K562 (cell line): ENCODE results near the gene IPPK. TPM values are rescaled to one million over a fixed set of nuclear protein-coding genes. Genes with fewer than 3 reads are reported as not detected.
A peak's percentile ranks its signal among the peaks of the same experiment; 100 is the strongest.

ENCODE experiments used
- ATAC-seq: fragments of 200-7000 bp; cut with Tn5 transposase; 3 replicates; pipeline ENCODE4 v1.9.1; 2020; ENCODE audit warnings: moderate library complexity
- BruUV-seq: library from RNA; stranded (reverse); fragments of 400-500 nt; replicated peaks from 2 replicates; lab custom pipeline; 2021; lab: Mats Ljungman, UMichigan
- CTCF ChIA-PET: fragments of 300-600 bp; formaldehyde crosslinking; extraction: SDS; loops from one replicate; lab custom pipeline; 2021; ENCODE audit warnings: low intra/inter-chr PET ratio; lab: Yijun Ruan, JAX
- POLR2A ChIA-PET: fragments of 300-600, 350-650 bp; sonication (Branson Sonifier 250); formaldehyde crosslinking; extraction: SDS; loops from one replicate; lab custom pipeline; 2021; ENCODE audit warnings: antibody characterized with exemption, inconsistent platforms; lab: Yijun Ruan, JAX
- DNase-seq, 4 experiments: peaks; one replicate each; pipeline versions ENCODE4 v3.0.0 to v3.0.0-alpha.2; 2011 to 2018; ENCODE audit warnings: low spot score in 3 of 4, mixed read lengths in 3 of 4; ENCODE audit errors: extremely low read depth in 1 of 4
- FAIRE-seq: peaks from 2 replicates; lab custom pipeline; 2011; peaks lifted over from hg19 to GRCh38; lab: Jason Lieb, UNC
- H2AFZ ChIP-seq: 2 replicates; pipeline ENCODE4 v1.6.0; 2011; ENCODE audit warnings: low read depth, low read length, control low read depth, inconsistent platforms
- H3K27ac ChIP-seq: fragments of 200-600 bp; 3 replicates; pipeline ENCODE4 v1.8.0; 2011; ENCODE audit warnings: low read depth, mild to moderate bottlenecking, control low read depth, inconsistent platforms, low read length, moderate library complexity, mixed read lengths; ENCODE audit errors: extremely low read depth
- H3K27me3 ChIP-seq, 2 experiments: fragments of 300-600 bp in 1 of 2; 2 replicates in 1 of 2; 3 replicates in 1 of 2; pipeline versions ENCODE4 v1.6.0 to v1.8.0; 2011; ENCODE audit warnings: inconsistent platforms in 2 of 2, low read length in 2 of 2, mild to moderate bottlenecking in 1 of 2, mixed read lengths in 1 of 2, moderate library complexity in 1 of 2; ENCODE audit not compliant: control insufficient read depth in 2 of 2, insufficient read depth in 2 of 2
- H3K36me3 ChIP-seq: fragments of 300-600 bp; 3 replicates; pipeline ENCODE4 v1.8.0; 2011; ENCODE audit warnings: mild to moderate bottlenecking, low read length, inconsistent platforms; ENCODE audit not compliant: control insufficient read depth, insufficient read depth
- H3K4me1 ChIP-seq, 2 experiments: fragments of 200-600 bp in 1 of 2; replicated peaks in 1 of 2; 2 replicates in 1 of 2; 3 replicates in 1 of 2; pipeline versions ENCODE4 v1.5.1 to v1.8.0; 2011; ENCODE audit warnings: inconsistent platforms in 2 of 2, low read length in 2 of 2, mild to moderate bottlenecking in 1 of 2, mixed read lengths in 1 of 2, moderate library complexity in 1 of 2; ENCODE audit not compliant: control insufficient read depth in 2 of 2, insufficient read depth in 2 of 2
- H3K4me2 ChIP-seq: 2 replicates; pipeline ENCODE4 v1.6.1; 2011; ENCODE audit warnings: low read length, control low read depth, inconsistent platforms, mixed read lengths; ENCODE audit not compliant: insufficient read depth
- H3K4me3 ChIP-seq: fragments of 200-600 bp; sonication (generic), shearing (Covaris generic); 2 replicates; pipeline ENCODE4 v1.5.1; 2016; ENCODE audit warnings: control low read depth, inconsistent platforms
- H3K79me2 ChIP-seq: fragments of 200-600 bp; 3 replicates; pipeline ENCODE4 v1.8.0; 2011; ENCODE audit warnings: low read length, inconsistent platforms; ENCODE audit not compliant: control insufficient read depth, insufficient read depth
- H3K9ac ChIP-seq, 2 experiments: 2 replicates each; pipeline versions ENCODE4 v1.6.0 to v1.6.1; 2011; ENCODE audit warnings: low read depth in 2 of 2, low read length in 2 of 2, control low read depth in 1 of 2, inconsistent platforms in 1 of 2, mild to moderate bottlenecking in 1 of 2, mixed read lengths in 1 of 2; ENCODE audit not compliant: insufficient read depth in 1 of 2
- H3K9me1 ChIP-seq: one replicate; pipeline ENCODE4 v1.6.0; 2011; ENCODE audit warnings: inconsistent platforms, mild to moderate bottlenecking, low read length, moderate library complexity; ENCODE audit not compliant: control insufficient read depth, insufficient read depth
- H3K9me3 ChIP-seq: replicated peaks from 2 replicates; pipeline ENCODE4 v1.5.1; 2011; ENCODE audit warnings: low read depth, low read length, inconsistent platforms; ENCODE audit not compliant: control insufficient read depth, insufficient read depth
- H4K20me1 ChIP-seq: replicated peaks from 2 replicates; pipeline ENCODE4 v1.6.1; 2011; ENCODE audit warnings: low read length, inconsistent platforms, mixed read lengths; ENCODE audit not compliant: control insufficient read depth, insufficient read depth
- CHD7 ChIP-seq: fragments of 200-600 bp; sonication (generic); IDR thresholded peaks from one replicate; pipeline ENCODE4 v1.6.1; 2012; ENCODE audit warnings: mild to moderate bottlenecking, low read depth, low read length, inconsistent platforms
- PHTF2 ChIP-seq: fragments of 250-450 bp; sonication (Bioruptor Pico); IDR thresholded peaks from 2 replicates; pipeline ENCODE4 v1.5.0; 2021; ENCODE audit warnings: mild to moderate bottlenecking
- SAFB ChIP-seq: fragments of 200-400 bp; formaldehyde crosslinking; IDR thresholded peaks from 2 replicates; pipeline ENCODE4 v1.6.1; 2017; ENCODE audit warnings: low read depth, low read length, borderline replicate concordance
- ZNF253 ChIP-seq: fragments of 250-450 bp; sonication (Bioruptor Pico); conservative IDR thresholded peaks from 2 replicates; pipeline ENCODE4 v1.6.1; 2021; ENCODE audit warnings: mild to moderate bottlenecking
- ZNF280A ChIP-seq: fragments of 450-650 bp; IDR thresholded peaks from 2 replicates; pipeline ENCODE4 v1.6.1; 2018; ENCODE audit warnings: mild to moderate bottlenecking, low read depth; ENCODE audit not compliant: partially characterized antibody
- WGBS: fragments of 100-300 bp; shearing (Covaris generic); methylation state at CpG from one replicate; pipeline ENCODE4 v1.1.6; 2016; ENCODE audit warnings: low coverage, mixed read lengths; ENCODE audit not compliant: insufficient coverage; ENCODE audit errors: missing lambda C conversion rate; 5-methylcytosine and 5-hydroxymethylcytosine counted together
- in situ Hi-C: fragments of 300-500 bp; cut with MboI; formaldehyde crosslinking; loops from 4 replicates; pipeline ENCODE4 v1.15.0; 2018; ENCODE audit warnings: inconsistent platforms, mixed read lengths
- intact Hi-C: fragments of 100-400 bp; cut with micrococcal nuclease; formaldehyde crosslinking; loops from 2 replicates; pipeline ENCODE4 v1.14.2; 2022
- polyA plus RNA-seq, 8 experiments: library from polyadenylated mRNA; depleted of rRNA in 4 of 8; stranded (reverse) in 5 of 8; unstranded in 3 of 8; fragments of >200 nt; fragmentation: Nextera tagmentation in 2 of 8; fragmentation: Illumina TruSeq in 1 of 8; extraction: Ambion mirVana in 2 of 8; extraction: Trizol in 1 of 8; gene quantifications; 2 replicates each; pipeline versions ENCODE4 v1.2.1 to v1.2.3, GENCODE V29; 2011 to 2014; ENCODE audit warnings: inconsistent platforms in 1 of 8, missing spikeins in 1 of 8
- total RNA-seq, 7 experiments: library from RNA; depleted of rRNA in 6 of 7; stranded (reverse); fragments of >200 nt in 6 of 7; fragmentation: Illumina TruSeq in 2 of 7; extraction: Trizol in 2 of 7; gene quantifications; 2 replicates each; pipeline versions ENCODE4 v1.2.1 to v1.2.3, GENCODE V29; 2011 to 2021; ENCODE audit warnings: low replicate concordance in 1 of 7
- TF ChIP-seq, protein P1 (sequence below): sonication (generic); formaldehyde crosslinking; IDR thresholded peaks from 2 replicates; pipeline ENCODE4 v1.8.1; 2023; ENCODE audit warnings: mild to moderate bottlenecking, missing genetic modification reagents

IPPK gene
- total and polyA plus RNA-seq, 9 of the 15 experiments (the other 6 are each of a cell fraction or from before 2014, with no cell fraction given): 3.1 to 22.2 (median 11.2) TPM

DNA sequence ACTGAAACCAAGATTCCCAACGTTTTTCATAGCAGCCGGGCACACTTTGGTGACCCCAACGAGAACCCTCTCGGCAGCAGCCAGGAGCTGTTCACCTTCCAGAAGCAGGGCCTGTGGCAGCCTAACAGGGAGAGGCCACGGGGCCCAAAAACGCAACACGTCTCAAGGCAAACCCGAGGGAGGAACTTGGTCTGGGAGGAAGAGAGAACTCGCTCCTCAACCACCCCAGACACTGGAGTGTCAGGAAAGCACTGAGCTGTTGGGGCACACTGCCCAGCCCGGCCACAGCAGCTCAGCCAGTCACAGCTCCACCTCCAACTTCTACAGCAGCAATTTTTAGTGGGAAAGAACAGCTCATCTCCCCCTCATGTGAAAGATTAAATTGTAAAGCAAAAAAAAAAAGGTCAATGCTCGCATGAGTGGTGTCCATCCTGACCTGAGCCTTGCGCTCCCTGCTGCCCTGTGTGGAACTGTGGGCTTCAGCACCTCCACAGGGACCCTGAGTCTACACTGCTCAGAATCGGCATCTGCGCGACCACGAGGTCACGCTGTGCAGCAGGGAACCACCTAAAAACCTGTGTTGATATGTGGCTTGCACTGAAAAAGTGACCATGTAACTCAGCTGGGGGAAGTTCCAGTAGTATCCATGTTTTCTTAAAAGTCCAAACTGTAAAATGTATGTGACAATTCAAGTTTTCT lies 55.0 kb downstream of the IPPK start:
- FAIRE-seq: peak; percentile 46
- ChIA-PET CTCF (no interaction called here), POLR2A (no interaction called here)
- no peaks in the 10 kb centered on the region for H3K9me1 ChIP-seq
- WGBS: 87% methylated on average over 13 of the region's 17 CpGs
- BruUV-seq: no TSS peak
- no peak overlapping the region for H3K4me2 ChIP-seq
- H3K27ac ChIP-seq: no peak overlapping the region
- in situ Hi-C loops (no loop called here), intact Hi-C loops (no loop called here)
- no peaks in the 10 kb centered on the region for H3K27me3 ChIP-seq
- H3K79me2 ChIP-seq: no peaks in the 10 kb centered on the region
- H3K4me1 ChIP-seq: peaks cover 0 to 12% of the 10 kb centered on the region in 2 experiments; a peak in 1 of 5 replicates
- 0 out of 4 replicates have a peak overlapping the region, but pooled peaks of 1 of the 2 experiments have one; percentile 31 for H3K9ac ChIP-seq
- no peaks in the 10 kb centered on the region for H4K20me1 ChIP-seq
- H3K4me3 ChIP-seq: no peak overlapping the region
- no peak overlapping the region for H2AFZ ChIP-seq
- no peaks in the 10 kb centered on the region for H3K9me3 ChIP-seq
- H3K36me3 ChIP-seq: peaks cover 85% of the 10 kb centered on the region
- ATAC-seq: no peak
- no peak for DNase-seq
- no peak for TF ChIP-seq PHTF2 (CRISPR knock-in tag)
- TF ChIP-seq, protein P1, sequence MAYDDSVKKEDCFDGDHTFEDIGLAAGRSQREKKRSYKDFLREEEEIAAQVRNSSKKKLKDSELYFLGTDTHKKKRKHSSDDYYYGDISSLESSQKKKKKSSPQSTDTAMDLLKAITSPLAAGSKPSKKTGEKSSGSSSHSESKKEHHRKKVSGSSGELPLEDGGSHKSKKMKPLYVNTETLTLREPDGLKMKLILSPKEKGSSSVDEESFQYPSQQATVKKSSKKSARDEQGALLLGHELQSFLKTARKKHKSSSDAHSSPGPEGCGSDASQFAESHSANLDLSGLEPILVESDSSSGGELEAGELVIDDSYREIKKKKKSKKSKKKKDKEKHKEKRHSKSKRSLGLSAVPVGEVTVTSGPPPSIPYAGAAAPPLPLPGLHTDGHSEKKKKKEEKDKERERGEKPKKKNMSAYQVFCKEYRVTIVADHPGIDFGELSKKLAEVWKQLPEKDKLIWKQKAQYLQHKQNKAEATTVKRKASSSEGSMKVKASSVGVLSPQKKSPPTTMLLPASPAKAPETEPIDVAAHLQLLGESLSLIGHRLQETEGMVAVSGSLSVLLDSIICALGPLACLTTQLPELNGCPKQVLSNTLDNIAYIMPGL (CRISPR knock-in tag): no peak
- no peak for TF ChIP-seq SAFB
- TF ChIP-seq ZNF253: no peak
- no peak for TF ChIP-seq CHD7
- no peak for TF ChIP-seq ZNF280A
